GM12892 (cell line): ENCODE measurements around the gene KIF26B.

ENCODE experiments used
- POLR2A ChIP-seq: IDR thresholded peaks from 2 replicates; pipeline ENCODE4 v1.6.1; 2011; ENCODE audit warnings: low read depth, low read length, control low read depth
- POLR2AphosphoS5 ChIP-seq: IDR thresholded peaks from 2 replicates; pipeline ENCODE4 v1.6.1; 2011; ENCODE audit warnings: low read depth, low read length, control low read depth
- TAF1 ChIP-seq: IDR thresholded peaks from 2 replicates; pipeline ENCODE4 v1.6.1; 2011; ENCODE audit warnings: low read depth, mild to moderate bottlenecking, control low read depth, low read length, borderline replicate concordance

DNA sequence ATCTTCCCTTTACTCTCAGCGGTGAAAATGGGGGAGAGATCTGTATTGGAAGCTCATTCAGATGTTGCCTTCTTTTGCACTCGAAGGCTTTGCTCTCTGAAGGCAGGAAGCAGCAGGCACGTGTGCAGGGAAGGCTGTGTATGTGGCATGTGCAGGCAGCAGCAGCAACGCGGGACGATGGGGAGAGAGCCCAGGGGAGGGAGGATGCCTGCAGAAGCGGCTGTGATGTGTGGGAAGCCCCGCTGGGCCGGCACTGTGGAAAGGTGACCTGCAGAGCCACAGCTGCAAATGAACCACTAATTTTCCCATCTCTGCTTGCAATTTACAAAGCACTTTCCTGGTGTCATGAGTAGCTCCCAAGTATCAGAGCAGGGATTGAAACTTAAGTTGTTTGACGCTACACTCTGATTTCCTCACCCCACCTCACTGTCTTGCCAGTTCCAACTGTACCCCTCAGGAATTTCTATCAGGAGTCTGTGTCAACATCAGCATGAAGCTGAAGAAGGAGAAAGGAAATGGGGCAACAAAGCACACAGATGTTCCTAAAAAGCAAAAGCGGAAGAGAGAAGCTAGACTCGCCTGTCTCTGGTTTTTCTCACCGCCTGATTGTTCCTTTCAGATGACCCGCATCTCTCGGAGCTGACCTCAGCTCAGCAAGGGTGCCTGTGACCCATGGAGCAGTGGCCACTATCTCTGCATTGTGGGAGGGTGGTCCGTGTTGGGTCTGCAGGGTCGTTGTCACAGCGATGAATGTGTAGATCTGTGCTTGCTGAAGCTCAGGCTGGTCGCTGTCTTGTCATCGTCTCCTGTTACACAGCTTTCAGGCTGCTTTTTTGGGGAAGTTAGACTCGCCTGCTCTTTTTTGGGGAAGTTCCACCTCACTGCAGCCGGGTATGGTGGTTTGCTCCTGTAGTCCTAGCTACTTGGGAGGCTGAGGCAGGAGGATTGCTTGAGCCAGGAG lies 156.1 kb downstream of the KIF26B start:
- TF ChIP-seq POLR2A = no peak
- no peak for TF ChIP-seq TAF1
- TF ChIP-seq POLR2AphosphoS5 = no peak
